ENCODE measurements around the gene NKX2-2.

Gene NKX2-2

DNA sequence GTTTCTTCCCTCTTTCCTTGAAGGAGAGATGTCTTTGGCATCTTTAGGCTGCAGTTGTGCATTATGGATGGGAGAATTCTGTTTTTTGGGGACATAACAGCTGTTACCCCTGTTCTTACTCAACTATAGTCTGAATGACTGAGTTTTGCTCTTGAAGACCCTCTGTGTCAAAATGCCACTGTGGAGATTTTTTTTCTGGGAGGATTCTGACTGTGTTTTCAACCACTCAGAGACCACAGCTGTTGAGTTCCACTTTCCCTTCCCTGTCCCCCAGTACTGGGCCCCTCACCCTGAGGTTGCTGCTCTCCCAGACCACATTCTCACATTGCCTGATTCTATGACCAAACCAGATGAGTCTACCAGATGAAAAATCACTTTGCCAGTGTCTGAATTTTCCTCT, 48.1 kb downstream of the NKX2-2 start:
- no peak for FAIRE-seq

GRCh38 chr20:21464916-21465315, 48.9 kb downstream of the NKX2-2 start:
- FAIRE-seq, result no peak
- DNase-seq (ENCODE audit: insufficient read length, low spot score), result no peak
- no peak for TF ChIP-seq POLR2A (IDR thresholded peaks at IDR 0.05; ENCODE audit: low read depth, low read length)

More for the DNA sequence above, 48.1 kb downstream of the NKX2-2 start:
- TF ChIP-seq POLR2A (IDR thresholded peaks at IDR 0.05; ENCODE audit: low read depth, low read length), result no peak
- DNase-seq (ENCODE audit: insufficient read length, low spot score), result no peak

All from H54 (cell line).